Choroid plexus epithelial cell (primary cell): ENCODE data around the gene CR1L.

Source experiments
- DNase-seq: peaks from one replicate; pipeline ENCODE4 v3.0.0-alpha.2; 2010; ENCODE audit warnings: low read depth
- H3K4me3 ChIP-seq: 2 replicates; pipeline ENCODE4 v1.5.1; 2011; ENCODE audit warnings: low read depth, mild to moderate bottlenecking, control low read depth, low read length, moderate library complexity
- CTCF ChIP-seq: conservative IDR thresholded peaks from 2 replicates; pipeline ENCODE4 v1.5.1; 2011; ENCODE audit warnings: low read depth, mild to moderate bottlenecking, control low read depth, inconsistent platforms, low read length, moderate library complexity

CR1L gene

DNA sequence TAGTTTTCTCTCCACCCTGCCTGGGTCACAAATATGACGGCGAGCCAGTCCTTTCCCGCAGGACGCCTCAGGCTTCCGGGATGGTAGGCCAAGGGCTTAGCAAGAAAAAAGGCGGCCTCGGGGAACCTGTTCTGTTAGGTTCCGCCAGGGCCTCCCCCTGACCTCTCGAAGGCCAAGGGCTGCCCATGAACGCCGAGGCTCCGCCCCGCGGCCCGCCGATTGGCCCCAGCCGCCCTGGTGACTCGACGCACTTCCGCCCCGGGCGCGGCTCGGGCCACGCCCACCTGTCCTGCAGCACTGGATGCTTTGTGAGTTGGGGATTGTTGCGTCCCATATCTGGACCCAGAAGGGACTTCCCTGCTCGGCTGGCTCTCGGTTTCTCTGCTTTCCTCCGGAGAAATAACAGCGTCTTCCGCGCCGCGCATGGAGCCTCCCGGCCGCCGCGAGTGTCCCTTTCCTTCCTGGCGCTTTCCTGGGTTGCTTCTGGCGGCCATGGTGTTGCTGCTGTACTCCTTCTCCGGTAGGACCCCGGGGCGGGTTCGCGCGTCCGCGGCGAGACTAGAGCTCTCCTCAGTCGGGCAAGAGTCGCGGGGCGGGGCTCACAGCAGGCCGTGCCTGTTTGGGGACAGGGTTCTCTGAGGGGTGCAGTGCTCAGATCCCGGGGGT, 107.0 kb downstream of the CR1L start, which contains the start of gene CD46:
Gene CD46, plus strand, starts transcription at position 265 of the 666 bp plus-strand sequence. Its CDS starts 159 bp downstream, at position 424.
- peak within 1 kb of the TSS; percentile 74 for H3K4me3 ChIP-seq
- peak; percentile 90 for DNase-seq
- no peak for TF ChIP-seq CTCF

- peak overlapping the region; percentile 74 for H3K4me3 ChIP-seq
- peak; percentile 11 for DNase-seq
- TF ChIP-seq CTCF, result no peak
Observed at GRCh38 chr1:207752456-207752998, 107.6 kb downstream of the CR1L start.

- no peak for DNase-seq
- TF ChIP-seq CTCF, result no peak
- H3K4me3 ChIP-seq, result peak overlapping the region; percentile 74
Observed at GRCh38 chr1:207753611-207754010, 108.7 kb downstream of the CR1L start.

GRCh38 chr1:207754011-207754410, 109.1 kb downstream of the CR1L start:
- H3K4me3 ChIP-seq, result no peak overlapping the region
- no peak for TF ChIP-seq CTCF
- DNase-seq, result no peak

GRCh38 chr1:207754974-207755700, 110.2 kb downstream of the CR1L start:
- no peak overlapping the region for H3K4me3 ChIP-seq
- peak; percentile 49 for DNase-seq
- TF ChIP-seq CTCF, result no peak

- H3K4me3 ChIP-seq, result no peak overlapping the region
- TF ChIP-seq CTCF, result no peak
- DNase-seq, result no peak
Observed at GRCh38 chr1:207755846-207756693, 111.1 kb downstream of the CR1L start.
